ENCODE data around the gene STARD7.
A peak's percentile ranks its signal among the peaks of the same experiment; 100 is the strongest.

STARD7 gene

DNA sequence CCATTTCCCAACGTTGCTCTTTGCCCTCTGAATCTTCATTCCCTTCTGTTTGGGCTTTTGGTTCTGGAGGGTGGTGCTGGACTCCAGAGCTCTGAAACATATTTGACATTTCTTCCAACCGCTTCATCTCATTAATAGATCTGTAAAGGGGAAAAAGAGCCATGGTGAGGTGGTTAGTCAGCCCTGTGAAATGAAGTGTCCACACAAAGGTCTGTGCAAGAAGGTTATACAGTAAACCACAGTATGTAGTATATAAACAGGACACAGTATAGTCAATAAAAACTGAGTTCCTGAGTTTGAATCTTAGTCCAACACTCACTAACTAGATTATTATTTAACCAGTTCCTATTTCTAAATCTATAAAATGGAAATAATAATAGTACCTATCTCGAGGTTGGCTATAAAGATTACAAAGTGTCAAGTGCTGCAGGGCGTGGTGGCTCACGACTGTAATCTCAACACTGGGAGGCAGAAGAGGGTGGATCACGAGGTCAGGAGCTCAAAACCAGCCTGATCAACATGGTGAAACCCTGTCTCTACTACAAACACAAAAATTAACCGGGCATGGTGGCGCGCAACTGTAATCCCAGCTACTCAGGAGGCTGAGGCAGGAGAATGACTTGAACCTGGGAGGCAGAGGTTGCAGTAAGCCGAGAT lies 13.1 kb downstream of the STARD7 start:
- no peak for DNase-seq

DNA sequence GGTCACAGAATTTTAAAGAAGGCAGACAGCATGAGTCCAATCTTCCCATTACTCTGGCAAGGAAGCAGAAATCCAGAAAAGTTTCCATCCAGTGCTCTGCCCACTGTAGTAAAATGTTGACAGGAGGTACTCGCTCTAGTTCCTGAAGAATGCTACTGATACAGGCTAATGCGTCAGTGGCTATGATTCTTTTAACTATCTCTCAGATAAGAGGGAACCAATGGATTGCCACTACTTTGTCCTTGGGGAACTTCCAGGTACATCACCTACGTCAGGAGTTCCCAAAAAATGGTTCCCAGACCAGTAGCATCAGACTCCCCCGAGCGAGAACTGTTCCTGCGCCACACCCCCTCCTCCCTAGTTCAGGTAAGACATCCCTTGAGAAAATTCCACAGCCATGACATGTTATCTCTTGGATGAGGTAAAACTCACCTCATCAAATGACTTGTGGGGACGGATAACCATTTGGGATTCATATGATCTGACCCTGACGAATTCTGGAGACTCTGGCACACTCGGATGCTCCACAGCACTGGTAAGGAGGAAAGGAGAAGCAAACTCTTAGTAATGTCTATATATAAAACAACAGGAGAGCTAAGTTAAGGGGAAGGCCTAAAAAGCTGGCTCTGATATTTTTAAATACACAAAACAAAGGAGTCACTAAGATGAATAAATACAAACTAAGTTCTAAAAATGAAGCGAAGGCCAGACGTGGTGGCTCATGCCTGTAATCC lies 16.5 kb downstream of the STARD7 start:
- no peak for DNase-seq

DNA sequence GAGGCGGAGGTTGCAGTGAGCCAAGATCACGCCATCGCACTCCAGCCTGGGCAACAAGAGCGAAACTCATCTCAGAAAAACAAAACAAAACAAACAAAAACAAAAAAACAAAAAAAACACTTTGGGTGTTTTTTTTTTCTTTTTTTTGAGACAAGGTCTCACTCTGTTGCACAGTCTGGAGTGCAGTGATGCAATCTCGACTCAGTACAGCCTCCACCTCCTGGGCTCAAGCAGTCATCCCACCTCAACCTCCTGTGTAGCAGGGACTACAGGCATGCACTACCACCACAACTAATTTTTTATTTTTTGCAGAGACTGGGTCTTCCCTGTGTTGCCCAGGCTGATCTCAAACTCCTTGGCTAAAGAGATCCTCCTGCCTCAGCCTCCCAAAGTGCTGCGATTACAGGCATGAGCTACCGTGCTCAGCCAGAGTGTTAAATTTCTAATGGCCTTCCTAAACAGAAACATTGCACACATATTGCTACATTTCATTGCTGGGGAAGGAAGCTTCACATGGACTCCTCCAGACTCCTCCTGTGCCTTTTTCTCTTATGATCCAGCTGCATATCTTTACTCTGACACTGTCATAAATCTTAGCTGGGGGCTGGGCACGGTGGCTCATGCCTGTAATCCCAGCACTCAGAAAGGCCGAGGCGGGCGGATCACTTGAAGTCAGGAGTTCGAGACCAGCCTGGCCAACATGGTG lies 19.7 kb downstream of the STARD7 start:
- no peak for DNase-seq

DNA sequence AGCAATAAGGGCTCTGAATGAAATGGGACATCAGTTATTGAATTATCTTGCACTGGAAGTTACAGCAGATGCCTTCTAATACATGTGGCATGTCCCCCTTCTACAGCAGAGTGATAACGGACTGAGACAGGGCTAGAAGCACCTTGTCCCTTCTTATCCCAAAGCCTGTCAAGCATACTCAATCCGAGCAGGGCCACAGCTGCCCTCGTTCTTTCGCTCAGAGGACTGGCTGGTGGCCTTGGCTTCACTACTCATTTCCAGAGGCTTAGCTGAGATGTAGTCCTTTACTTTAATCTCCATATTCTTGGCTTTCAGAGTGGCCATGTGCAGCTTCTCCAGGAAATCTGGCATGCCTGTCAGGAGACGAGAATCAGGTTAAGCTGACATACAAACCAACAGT lies 22.1 kb downstream of the STARD7 start:
- DNase-seq: no peak

DNA sequence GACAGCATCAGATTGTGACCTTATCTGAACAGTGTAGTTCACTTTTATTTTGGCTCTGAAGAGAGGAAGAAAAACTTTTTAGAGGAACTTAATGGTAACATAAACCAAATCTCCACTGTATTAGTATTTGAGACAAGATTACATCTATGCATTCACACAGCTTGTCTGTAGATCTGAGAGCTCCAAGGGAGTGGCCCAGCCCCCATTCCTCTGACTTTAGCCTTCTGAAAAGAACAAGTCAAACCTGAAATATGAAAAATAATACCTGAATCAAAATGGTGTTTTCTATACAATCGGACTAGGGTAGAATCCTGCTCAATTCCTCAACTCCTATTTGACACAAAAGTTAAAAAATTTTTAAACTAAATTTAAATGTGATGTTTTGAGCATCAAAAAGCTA lies 23.1 kb downstream of the STARD7 start:
- DNase-seq: no peak

DNA sequence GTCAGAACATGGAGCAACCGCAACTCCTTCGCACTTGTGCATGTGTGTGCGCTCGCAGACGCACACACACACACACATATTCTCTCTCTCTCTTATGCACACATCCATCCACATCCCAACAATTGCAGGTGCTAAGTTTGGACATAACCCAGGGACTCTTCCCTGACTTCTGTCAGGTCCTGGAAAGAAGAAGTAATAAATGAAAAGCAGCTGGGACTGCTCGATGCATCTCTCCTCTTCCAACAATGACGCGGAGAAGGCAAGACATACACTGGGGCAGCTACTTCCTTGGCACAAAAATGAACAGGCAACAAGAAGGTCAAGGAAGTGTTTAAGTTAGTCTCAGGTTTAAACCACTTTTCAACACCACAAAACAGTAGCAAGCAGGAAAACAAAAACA lies 23.6 kb downstream of the STARD7 start:
- DNase-seq: no peak

DNA sequence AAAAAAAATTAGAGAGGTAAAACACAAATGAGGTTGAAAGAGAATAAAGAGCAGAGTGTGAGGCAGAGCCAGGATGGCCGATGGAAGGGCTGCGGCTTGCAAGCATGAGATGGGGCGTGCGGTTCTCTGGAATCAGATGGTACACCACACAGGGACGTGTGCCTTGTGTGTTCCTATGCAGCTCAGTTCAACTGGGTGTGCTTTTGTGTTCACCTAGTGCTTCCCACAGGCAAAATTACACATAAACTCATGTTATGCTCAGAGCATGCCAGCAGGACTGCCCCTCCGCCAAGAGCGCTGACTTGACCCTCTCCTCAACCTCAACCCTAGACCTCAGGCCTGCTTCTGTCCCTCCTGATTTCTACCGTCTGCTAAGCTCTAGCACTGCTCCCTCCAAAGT lies 24.4 kb downstream of the STARD7 start:
- DNase-seq: no peak

DNA sequence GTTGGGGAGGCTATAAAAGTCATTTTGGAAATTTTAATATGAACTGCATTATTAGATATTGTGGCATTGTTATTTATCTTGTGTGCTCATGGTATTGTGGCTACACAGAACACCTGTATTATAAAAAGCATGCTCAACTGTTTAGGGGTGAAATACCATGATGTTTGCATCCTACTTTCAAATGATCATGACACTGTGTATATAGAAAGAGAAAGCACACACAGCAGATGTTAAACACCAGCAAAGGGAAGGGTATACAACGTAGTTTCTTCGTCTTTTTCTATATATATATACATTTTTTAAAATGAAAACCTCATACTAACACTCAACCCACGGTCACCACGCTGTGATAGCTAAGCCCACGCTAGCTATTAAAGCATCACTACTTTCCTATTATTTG lies 27.1 kb downstream of the STARD7 start:
- DNase-seq: no peak

DNA sequence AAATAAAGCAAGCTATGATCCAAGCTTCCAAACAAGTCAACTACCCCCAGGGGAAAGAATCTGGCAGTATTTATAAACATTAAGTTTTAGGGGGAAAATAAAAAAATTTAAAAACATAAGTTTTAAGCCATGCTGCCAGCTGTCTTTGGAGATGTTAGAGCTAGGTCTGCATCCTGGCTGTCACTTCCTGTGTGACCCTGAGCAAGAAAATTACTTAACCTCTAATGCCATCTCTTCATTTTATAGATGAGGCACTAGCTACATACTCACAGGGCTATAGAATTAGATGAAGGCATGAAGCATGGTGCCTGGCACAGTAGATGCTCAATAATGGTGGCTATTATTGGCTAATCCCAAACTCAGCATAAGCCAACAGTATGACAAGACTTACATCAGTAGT lies 28.1 kb downstream of the STARD7 start:
- DNase-seq: no peak

DNA sequence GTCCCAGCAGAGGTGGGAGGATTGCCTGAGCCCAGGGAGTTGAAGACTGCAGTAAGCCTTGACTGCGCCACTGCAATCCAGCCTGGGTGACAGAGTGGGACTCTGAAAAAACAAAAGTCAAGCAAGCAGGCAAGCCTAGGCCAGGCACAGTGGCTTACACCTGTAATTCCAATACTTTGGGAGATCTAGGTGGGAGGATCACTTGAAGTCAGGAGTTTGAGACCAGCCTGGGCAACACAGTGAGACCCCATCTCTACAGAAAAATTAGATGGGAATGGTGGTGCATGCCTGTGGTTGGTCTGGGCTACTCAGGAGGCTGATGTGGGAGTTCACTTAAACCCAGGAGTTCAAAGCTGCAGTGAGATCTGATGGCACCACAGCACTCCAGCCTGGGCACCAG lies 28.6 kb downstream of the STARD7 start:
- no peak for DNase-seq

DNA sequence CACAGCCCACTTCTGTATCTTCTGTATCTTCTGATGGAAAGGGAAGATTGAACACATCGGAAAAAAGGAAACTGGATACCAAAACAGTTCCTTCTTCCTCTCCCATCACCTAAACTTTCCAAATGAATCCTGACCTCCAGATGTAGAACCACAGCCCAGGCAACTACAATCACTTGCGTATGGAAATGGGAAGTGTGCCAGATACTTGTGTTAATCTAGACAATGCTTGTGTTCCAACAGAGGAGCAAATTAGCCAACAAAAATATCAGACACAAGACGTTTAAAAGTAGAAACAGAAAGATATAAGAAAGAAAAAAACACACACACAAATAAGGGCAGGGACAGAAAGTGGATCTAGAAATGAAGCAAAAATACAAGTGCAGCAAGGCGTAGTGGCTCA lies 32.0 kb downstream of the STARD7 start:
- no peak for DNase-seq

DNA sequence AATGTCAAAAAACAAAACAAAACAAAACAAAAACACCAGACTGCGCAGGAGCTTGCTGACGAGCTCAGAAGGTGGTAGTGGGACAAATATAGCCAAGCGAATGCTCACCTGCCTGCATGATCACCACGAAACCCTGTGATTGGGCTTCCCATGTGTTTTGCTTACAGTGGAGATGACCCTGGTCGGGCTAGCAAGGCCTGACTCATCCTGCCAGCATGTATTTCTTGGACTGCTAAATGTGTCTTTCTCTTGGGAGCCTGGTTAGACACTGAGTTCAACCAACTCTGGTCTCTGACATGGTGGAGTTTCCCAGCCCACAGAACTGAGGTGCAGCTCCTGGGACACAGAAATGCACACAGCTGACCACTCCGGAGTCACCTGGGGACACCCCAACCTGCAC lies 32.7 kb downstream of the STARD7 start:
- no peak for DNase-seq

DNA sequence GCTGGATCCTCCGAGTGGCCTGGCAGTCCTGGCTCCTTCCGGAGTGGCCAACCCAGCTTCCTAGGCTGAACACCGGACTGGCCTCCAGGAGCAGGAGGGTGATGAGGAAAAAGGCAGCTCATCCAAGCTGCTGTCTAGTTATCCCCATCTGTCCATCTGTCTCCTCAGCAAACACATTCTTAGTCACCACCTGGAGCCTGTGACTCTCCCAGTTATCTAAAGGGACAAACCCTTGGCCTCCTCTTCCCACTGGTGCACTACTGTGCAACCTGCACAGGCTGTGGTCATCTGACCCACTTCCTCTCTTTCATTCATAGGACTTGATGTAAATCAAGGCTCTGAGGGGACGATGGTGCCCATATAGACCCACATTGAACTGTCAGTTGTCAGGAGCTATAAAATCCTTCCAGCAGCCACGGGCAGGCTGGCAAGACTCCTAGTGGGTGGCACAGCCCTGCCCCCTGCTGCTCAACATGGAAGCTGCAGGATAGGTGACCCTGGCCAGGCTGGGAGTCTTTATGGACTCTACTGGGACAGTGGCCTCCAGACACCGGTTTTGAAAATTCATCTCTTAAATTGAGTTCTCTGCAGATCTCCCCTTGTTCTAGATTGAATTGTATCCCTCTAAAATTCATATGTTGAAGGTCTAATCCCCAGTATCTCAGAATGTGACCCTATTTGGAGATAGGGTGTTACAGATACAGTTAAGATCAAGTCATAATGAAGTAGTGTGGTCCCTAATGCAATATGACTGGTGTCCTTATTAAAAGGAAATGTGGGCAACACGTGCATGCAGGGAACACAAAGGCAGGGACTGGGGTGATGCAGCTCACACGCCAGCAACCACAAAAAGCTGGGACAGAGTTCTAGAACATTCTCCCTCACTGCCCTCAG lies 34.1 kb downstream of the STARD7 start:
- peak; percentile 18 for DNase-seq

DNA sequence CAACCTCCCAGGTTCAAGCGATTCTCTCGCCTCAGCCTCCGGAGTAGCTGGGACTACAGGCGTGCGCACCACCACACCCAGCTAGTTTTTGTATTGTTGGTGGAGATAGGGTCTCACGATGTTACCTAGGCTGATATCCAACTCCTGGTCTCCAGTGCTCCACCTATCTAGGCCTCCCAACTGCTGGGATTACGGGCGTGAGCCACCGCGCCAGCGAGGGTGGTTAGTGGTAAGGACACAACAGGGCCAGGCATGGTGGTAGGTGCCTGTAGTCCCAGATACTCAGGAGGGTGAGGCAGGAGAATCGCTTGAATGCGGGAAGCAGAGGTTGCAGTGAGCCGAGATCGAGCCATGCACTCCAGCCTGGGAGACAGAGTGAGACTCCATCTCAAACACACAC lies 36.8 kb downstream of the STARD7 start:
- no peak for DNase-seq

DNA sequence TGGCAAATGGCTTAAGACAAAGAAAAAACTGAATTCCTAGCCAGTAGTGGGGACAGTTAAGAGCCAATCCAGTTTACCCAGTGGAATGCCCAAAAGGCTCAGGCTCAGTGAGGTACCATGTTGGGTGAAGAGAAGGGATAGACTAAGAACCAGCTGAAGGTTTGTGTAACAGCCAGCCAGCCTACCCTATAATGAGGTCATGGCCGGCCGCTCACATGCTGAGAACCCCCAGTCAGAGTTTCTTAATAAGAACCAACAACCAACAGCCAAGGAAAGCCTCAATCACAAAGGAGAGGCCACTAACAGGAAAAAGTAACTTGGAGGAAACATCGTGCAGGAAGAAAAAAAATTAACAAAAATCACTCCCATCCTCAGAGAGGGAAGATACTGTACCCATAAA lies 38.0 kb downstream of the STARD7 start:
- no peak for DNase-seq

DNA sequence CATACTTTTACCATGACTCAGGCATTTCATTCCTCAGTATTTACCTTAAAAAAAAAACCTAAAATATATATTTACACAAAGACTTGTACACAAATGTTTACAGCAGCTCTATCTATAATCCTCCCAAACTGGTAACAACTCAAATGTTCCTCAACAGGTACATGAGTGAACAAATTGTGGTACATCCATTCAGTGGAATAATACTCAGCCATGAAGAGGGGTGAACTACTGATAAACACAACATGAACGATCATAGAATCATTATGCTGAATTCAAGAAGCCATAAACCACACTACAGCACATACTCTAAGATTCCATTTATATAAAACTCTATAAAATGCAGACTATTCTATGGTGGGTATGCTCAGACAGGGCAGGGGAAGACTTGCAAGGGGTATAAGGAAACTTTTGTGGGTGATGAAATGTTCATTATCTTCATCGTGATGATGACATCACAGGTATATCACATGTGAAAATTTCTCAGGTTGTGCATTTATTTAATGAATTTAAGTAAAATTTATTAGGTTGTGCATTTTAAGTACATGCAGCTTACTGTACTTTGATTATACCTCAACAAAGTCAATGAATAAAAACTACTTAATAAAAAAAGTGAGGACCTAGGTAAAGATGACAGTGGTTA lies 38.6 kb downstream of the STARD7 start:
- DNase-seq: no peak

DNA sequence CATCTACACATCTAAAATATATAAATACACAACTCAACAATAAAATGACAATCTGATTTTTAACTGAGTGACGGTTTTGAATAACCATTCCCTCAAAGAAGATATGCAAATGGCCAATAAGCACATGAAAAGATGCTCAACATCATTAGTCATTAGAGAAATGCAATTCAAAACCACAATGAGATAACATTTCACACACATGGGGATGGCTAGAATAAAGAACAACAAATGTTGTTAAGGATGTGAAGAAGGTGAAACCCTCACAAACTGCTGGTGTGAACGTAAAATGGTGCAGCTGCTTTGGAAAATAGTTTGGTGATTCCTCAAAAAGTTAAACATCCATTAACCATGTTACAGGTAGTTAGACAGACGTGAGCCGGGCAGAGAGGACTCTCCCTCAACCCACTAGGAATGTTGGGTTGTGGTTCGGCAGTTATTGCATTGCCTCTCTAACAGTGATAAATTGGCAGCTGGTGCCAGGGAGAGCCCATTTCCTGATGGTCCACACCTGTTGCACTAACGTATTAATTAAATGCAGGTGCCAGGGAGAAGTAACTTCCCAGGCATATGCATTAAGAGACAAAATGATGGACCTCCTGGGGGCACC lies 41.1 kb downstream of the STARD7 start:
- no peak for DNase-seq

DNA sequence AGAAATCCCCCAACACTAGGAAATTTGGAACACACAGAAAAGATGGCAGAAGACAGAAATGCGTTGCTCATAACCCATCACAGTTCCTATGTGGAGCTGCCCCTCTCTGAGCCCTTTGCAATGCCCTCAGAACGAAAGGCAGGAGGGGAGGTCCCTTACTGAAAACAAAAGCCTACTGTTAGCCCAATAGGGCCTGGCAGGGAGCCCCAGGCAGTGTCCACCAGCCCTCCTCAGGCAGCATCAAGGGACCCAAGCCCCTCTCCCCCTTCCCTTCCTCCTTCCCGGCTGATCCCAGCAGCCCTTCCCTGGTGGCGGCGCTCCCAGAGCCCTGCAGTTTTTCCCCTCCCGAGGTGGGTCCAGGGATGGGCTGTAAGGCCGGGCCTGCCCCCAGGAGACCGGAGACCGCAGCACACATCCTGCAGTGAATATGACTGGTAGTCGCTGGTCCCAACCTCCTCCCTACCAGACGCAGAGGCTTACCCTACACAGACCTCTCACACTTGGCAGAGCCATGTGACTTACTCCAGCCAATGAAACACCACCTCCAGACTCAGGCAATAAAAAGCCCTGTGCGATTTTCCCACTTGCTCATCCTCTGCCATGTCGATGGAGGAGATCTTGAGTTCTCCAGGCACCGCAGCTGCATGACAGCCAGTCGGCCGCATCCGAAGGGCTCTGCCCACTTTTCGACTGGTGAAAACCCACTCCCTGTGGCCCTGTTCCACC lies 44.0 kb downstream of the STARD7 start:
- no peak for DNase-seq

DNA sequence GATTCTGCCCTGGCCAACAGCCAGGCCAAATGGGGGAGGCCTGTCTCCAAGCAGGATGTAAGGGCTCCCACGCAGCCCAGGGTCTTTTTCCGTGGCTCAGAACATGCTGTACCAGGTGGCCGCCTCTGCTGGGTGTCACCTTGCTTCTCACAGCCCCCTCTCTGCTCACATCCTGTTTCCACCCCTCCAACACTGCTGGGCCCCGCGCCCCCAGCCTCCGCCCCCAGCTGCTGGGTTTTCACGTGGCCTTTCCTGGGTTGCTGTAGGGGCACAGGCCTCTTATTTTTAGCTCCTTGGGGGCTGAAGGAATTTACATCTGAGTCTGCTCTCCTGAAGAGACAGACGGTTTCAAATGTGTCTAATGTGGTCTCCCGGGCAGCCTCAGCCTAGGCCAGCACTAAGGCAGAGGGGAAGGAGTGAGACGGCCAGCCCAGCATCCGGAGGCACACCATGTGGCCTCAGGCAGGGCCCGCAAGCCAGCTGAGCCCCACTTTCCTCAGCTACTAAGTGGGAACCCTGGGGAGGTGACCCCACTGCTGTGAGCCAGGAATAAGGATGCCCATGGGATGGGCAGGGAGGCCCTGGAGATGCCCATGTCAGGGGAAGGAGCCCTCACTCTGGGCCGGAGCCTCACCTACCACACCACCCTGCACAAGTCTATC lies 44.7 kb downstream of the STARD7 start:
- DNase-seq: no peak

DNA sequence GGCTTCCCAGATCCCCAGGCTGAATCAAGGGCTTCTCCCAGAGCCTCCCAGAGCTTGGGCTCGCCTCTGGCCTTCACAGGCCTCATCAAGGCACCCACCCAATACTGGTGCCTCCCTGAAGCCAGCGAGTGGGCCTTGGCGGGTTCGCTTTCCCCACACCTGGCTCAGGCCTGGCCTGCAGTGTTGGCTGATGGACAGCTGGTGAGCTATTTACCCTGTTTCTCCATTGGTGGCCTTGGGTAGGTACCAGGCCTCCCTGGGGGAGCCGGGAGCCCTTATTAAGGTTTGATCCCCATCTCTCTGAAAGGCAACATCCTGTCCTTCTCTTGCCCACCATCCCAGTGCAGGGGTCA lies 45.2 kb downstream of the STARD7 start:
- no peak for DNase-seq

DNA sequence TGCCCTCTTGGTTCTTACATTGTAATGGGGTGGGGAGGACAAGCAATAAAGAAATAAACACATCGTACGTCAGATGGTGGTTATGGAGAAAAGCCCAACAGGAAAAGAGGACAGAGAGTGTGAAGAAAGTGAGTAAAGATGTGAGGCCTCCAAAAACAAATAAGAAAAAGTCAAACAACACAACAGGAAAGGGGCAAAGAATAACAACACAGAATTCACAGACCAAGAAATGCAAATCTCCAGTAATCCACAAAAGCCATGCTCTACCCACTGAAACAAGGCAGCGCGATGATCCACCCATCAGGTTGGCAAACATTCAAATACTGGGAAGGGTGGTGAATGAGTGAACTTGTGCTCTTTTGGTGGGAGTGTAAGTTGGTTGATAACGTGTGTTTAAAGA lies 46.7 kb downstream of the STARD7 start:
- no peak for DNase-seq
